GM21723 (cell line): Measurements from ENCODE around the gene TTC34.

Experiments
- ATAC-seq: cut with Tn5 transposase; IDR thresholded peaks from one replicate; pipeline ENCODE4 v1.9.1; 2021; ENCODE audit warnings: mild to moderate bottlenecking, moderate library complexity; ENCODE audit not compliant: unreplicated experiment

The TTC34 gene

GRCh38 chr1:2830761-2831425, 29.4 kb upstream of the TTC34 start:
- no peak for ATAC-seq

GRCh38 chr1:2829846-2830615, 28.5 kb upstream of the TTC34 start:
- no peak for ATAC-seq

DNA sequence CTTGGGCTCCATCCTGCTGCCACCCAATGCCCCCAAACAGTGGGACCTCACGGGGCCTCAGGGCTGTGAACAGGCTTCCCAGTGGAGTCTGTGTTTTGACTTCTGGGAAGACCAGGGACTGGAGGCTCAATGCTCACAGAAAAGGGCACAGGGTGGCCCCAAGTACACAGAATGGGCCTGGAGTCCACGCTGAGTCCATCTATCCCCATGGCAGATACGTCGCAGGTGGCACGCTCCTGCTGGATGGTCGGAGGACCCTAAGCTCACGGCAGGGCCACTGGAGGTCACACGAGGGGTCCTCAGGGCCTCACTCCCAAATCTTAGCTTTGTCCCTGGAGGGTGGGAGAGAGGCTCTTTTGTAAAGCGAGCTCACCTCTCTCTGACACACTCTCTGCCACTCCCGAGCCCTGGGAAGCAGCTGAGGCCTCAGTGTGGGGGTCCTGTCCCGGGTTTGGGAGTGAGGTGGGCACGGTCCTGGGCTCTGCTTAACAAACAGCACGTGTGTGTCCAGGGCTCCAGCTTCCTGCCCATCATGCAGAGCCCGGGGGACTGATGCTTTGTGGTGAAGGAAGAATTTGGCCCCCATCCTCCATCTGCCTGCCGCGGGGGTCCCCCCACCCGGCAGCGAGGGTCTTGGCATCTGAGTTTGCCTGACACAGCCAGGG, 27.2 kb upstream of the TTC34 start:
- ATAC-seq: no peak

DNA sequence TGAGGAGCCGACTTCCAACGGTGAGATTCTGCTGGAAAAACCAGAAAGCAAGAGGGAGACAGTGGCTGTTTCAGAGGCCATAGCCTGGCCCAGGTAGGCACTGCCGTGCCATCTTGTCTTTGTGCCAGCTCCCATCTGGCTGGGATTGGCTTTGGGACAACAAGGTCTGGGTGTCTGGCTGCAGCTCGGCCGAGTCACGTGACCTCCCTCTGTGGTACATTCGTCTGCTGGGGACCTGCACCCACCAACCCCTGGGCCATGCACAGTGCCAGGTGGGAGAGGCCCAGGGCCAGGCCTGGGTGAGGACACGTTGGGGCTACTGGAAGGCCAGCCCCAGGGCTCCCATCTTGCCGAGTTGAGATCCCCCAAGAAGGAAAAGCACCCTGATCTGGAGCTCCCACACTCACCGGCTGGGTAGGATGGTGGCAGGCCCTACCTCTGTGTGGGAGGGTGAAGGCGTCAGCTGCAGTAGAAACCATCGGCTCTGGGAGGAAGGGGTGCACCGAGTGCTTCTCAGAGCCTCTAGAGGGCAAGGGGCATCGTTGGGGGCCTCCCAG, 25.3 kb upstream of the TTC34 start:
- no peak for ATAC-seq

DNA sequence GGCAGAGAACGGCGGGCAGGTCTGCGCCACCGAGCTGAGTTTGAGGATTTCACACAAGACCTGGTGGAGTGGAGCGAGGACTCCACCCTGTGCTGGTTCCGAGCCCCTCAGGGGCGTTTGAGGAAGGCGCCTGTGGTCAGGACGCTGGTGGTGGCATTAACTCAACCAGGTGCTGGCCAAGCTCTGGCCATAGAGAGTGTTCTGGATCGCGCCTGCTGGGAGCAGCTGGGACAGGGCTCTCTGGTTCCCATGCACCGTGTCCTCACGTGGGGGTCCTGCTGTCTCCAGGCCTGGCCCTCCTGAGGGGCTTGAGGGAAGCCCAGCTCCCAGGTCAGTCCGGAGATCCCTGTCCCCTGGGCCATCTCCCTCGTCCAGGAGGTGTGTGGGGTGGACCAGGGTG, 24.8 kb upstream of the TTC34 start:
- ATAC-seq: no peak

GRCh38 chr1:2825487-2826189, 24.1 kb upstream of the TTC34 start:
- ATAC-seq: no peak

DNA sequence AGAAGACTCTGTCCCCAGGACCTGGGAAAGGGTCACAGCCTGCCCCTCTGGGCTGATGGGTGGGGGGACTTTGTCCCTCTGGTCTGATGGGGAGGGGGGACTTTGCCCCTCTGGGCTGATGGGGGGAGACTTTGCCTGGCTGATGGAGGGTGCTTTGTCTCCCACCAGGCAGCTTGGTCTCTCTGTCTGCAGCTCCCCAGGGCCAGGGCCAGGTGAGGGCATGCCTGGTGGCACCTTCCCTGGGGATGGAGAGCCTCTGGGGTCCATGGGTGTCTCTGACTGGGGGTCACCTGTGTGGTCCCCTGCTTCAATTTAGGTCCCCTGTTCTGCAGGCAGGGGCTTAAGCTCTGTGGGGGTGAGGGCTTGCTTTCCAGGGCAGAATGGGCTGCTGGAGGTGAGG, 23.5 kb upstream of the TTC34 start:
- ATAC-seq: no peak

GRCh38 chr1:2823921-2824610, 22.6 kb upstream of the TTC34 start:
- ATAC-seq: no peak

- no peak for ATAC-seq
These were observed 21.2 kb upstream of the TTC34 start for GRCh38 chr1:2822621-2823145.

DNA sequence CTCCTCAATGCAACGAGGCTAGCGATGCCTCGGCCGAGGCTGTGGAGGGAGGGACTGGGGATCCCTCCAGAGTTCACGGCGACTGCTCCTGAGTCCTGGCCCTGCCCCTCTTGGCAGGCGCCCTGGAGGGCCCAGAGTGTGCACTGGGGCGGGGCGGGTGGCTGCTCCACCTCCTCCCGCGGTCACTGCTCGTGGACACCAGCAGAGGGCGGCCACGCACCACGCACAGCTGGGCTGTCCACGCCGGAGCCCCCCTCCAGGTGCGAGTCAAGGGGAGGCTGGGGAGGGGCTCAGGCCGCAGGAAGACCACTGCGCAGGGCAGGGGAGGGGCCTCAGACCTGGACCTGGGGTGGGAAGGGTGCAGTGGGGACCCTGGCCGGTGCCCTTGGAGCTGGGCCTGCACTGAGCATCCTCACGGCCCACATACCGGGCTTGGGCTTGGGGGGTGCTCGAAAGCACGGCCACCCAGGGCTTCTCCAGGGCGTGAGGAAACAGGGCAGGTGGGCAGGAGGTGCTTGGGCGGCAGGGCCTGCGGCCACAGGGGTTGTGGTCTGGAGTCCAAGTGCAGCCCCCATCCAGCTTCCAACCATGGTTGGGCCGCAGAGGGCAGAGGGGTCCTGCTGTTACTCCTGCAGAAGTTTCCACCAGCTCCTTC, 20.6 kb upstream of the TTC34 start:
- no peak for ATAC-seq

DNA sequence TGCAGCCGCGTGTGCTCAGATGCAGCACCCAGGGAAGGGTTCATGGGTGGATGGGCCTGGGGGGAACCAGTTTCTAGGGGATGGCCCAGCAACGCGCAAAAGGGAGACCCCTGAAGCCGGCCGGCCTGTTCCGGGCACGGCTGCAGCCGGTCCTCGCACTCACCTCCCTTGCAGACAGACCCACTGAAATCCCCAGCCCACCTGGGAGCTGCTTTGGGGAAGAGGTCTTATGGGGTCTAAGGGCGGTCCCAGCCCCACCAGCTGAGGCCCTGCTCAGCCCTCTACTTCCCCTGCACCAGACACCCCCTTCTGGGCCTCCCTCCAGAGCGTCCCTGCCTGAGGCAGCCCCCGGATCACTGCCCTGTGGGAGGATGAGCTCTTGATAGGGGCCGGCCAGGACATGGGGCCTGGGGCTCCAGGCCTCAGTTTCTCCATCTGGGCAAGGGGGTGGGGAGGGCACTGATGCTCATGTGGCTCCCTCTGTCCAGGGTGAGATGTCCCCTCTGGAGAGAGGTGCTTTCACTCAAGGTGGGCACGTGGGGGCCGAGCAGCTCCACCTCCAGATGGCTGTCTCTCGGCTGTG, 20.0 kb upstream of the TTC34 start:
- no peak for ATAC-seq

- ATAC-seq: no peak
These were observed 19.4 kb upstream of the TTC34 start for GRCh38 chr1:2820731-2821372.

DNA sequence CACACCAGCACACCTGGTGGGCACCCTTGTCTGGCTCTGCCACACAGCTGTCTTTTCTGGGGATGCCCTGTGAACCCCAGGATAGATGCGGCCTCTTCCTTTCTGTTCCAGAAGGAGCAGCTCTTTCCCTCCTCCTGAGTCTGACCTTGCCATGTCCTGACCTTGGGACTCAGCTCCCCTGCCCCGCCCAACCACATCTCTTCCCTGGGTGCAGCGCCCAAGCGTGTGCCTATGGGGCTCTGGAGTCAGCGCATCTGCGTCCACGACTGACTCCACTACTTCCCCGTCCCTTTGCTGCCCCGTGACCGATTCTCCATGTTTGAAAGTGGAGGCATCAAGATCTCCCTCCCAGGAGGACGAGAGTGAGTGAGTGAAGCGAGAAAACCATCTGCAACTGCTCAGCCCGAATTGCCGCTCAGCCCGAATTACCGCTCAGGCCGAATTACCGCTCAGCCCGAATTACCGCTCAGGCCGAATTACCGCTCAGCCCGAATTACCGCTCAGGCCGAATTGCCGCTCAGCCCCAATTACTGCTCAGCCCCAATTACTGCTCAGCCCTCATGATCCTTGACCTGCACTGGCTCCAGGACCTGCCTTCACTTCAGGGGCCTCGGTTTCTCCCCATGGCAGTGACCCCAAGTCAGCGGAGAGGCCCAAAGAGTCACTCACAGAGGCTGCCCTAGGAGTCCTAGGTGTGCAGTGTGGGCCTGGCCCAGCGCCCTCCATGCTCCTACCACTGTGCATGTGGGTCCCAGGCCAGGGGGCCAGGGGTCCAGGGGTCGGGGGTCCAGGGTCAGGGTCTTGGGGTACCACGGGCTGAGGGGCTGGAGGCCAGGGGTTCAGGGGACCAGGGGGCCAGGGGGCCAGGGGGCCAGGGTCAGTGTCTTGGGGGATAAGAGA, 18.6 kb upstream of the TTC34 start:
- no peak for ATAC-seq

DNA sequence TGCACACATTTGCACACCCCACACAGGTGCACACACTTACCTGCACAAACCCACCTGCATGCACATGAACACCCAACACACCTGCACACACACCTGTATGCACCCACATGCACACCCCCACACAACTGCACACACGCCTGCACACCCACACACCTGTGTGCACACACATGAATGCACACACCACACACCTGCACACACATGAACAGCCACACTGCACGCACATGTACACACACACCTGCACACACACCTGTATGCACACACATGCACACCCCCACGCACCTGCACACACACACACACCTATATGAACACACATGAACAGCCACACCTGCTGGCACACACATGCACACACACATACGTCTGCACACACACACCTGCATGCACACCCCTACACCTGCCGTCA, 17.9 kb upstream of the TTC34 start:
- ATAC-seq: no peak

- no peak for ATAC-seq
These were observed 16.5 kb upstream of the TTC34 start for GRCh38 chr1:2817784-2818564.

- no peak for ATAC-seq
These were observed 15.3 kb upstream of the TTC34 start for GRCh38 chr1:2816786-2817185.

- ATAC-seq: no peak
These were observed 14.1 kb upstream of the TTC34 start for GRCh38 chr1:2815551-2815950.
